HG03108 (cell line): ENCODE measurements around the gene ANKRD6.
"Not testable (repeated sequence)": the region's sequence is repeated elsewhere in the genome, so short reads cannot be mapped to it uniquely, and the experiment has no call there.

Source experiments
- ATAC-seq: cut with Tn5 transposase; IDR thresholded peaks from one replicate; pipeline ENCODE4 v1.9.1; 2021; ENCODE audit warnings: moderate library complexity; ENCODE audit not compliant: unreplicated experiment

Gene ANKRD6

GRCh38 chr6:89432875-89433251 is at the start of gene ANKRD6:
Gene ANKRD6 (plus strand): TSS chr6:89433152. CDS start chr6:89566977, 133,825 bp downstream.
- peak; percentile 91 for ATAC-seq

DNA sequence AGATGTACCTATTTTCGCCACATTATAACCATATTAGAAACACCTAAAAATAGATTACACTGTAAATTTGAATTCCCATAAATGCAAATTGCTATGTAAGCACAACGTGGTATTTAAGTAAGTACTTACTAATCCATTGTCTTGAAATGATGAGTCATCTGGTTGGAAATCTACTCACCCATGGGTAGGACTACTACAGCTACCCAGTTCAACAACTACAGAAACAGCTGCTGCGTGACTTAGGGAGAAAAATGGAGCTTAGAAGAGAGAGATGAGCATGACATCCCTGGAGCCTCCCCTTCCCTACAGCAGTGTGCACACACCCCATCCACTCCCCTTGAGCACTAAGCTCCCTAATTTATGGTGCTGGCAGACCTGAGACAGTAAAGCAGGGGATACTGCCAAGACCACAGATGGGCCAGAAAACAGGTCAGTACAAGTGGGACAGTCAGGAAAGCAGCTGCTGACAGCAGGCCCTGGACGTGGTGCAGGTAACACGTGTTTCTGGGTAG is 47.7 kb upstream of the ANKRD6 start:
- no peak for ATAC-seq

- ATAC-seq, result no peak
Measured at GRCh38 chr6:89385846-89386245, 47.1 kb upstream of the ANKRD6 start.

DNA sequence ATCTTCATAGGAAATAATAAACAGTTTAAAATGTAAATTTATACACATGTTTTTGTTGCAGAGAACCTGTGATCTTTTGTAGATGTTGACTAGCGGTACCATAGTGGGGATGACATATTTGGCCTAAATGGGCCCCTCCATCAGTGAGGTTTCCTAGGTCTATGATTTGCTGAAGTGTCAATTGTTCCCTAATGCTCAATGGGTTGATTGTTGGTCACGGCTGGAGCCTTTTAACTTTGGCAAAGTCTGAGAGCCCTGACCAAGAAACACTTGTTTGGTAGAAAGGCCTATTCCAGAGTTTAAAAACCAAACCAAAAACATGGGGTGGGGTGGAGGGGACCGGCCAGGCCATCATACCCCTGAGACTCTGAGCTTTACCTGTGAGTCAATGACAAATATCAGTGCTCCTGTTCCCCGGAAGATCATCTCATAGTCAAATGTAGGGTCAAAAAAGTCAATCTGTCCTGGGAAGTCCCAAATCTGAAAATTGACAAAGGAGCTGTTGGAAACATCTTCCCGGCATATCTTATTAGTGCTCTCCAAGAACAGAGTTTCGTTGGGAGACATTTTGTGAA is 45.9 kb upstream of the ANKRD6 start:
- ATAC-seq, result no peak

DNA sequence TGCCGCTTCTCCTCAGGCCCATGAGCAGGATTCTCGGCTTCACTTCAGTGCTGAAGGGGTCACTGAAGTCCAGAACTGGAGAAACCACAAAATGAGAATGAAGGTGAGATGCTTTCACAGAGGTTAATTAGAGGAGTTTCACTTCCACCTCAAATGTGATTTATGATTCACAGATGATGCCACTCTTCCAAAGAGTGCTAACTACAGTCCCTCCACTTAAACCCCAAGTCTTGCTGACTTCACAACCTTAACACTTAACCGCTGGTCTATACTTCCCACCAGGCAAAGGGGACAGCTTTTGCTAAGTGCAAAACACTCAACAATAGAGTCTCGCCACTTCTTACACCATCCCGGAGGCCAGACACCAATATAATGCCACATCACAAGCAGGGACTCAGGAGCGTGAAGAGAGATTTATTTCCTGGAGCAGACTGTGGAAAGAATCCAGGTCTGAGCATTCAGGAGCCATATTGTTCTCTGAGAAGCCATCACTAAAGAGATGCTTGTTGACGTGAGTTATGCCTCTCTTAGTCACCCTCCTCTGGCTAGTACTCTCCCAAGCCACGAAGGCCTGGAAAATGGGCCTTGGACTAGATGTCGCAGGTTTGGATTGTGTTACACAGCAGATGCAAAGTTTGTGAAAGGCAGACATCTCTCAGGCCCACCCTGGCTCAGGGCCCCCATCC is 45.3 kb upstream of the ANKRD6 start:
- peak; percentile 96 for ATAC-seq

DNA sequence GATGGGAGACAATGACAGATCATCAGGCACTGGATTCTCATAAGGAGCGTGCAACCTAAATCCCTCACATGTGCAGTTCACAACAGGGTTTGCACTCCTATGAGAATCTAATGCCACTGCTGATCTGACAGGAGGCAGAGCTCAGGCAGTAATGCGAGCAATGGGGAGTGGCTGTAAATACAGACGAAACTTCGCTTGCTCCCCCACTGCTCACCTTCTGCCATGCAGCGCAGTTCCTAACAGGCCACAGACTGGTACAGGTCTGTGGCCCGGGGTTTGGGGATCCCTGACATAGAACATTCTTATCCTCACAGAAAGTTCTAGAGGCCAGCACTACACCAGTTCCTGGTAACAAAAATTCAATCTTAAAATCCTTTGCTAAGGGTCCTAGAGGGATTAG is 44.1 kb upstream of the ANKRD6 start:
- ATAC-seq, result no peak

DNA sequence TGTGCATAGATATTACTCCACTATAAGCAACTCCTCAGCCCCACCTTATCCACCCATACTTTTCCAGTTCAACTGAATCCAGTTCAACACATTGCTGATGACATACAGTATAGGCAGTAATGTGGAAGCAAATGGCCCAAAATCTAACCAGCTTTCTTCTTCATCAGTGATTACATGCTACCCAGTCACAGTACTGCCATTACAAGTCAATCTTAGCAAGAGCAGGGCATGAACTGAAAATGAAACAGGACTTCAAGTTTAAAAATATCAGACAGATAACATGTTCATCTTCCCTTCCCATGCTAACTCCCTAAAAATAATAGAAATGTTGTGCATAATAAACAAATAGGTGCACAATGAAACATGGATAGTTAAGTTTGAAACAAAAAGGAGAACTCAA is 40.1 kb upstream of the ANKRD6 start:
- ATAC-seq, result no peak

GRCh38 chr6:89393659-89394058 is 39.3 kb upstream of the ANKRD6 start:
- no peak for ATAC-seq

DNA sequence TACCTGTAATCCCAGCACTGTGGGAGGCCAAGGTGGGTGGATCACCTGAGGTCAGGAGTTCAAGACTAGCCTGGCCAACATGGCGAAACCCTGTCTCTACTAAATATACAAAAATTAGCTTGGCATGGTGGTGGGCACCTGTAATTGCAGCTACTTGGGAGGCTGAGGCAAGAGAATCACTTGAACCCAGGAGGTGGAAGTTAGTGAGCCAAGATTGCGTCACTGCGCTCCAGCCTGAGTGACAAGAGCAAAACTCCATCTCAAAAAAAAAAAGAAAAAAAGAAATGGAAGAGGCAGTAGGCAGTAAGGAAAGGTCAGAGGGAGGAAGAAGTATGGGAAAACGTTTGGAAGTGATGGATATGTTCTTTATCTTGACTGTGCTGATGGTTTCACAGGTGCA is 35.1 kb upstream of the ANKRD6 start:
- ATAC-seq, result not testable (repeated sequence)

- no peak for ATAC-seq
Measured at GRCh38 chr6:89398762-89399525, 34.0 kb upstream of the ANKRD6 start.

DNA sequence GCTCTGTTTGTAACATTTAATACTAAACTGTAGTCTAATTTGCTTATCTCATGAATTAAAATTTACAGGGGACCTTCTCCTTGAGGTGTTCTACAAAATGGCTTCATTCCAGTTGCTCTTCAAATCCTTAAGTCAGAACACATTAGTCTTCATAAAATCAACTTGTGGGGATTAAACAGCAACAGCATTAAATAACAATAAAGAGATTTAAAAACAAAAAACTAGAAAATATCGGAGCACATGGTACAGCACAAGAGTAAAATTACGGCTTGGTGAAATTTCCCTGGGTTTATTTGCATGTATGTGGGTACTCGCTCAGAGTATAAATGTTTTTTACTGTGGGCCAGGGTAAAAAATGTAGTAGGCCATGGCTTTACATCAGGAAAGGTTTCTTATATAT is 32.9 kb upstream of the ANKRD6 start:
- no peak for ATAC-seq

DNA sequence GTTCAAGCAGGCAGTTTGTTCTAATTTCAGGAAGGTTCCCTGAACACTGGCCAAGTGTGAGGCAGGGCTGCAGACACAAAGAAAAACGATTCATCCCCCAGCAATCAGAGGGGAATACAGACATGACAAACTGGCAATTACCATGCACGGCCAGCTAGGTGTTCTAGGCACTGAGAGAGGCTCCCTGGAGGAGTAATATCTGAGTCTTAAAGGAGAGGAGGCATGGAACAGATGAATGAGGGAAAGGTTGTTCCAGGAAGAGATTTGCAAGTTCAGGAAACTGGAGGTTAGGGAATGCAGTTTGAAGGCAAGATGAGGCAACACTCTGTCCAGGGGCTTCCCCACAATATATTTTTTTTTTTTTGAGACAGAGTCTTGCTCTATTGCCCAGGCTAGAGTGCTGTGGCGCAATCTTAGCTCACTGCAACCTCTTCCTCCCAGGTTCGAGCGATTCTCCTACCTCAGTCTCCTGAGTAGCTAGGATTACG is 32.0 kb upstream of the ANKRD6 start:
- no peak for ATAC-seq

DNA sequence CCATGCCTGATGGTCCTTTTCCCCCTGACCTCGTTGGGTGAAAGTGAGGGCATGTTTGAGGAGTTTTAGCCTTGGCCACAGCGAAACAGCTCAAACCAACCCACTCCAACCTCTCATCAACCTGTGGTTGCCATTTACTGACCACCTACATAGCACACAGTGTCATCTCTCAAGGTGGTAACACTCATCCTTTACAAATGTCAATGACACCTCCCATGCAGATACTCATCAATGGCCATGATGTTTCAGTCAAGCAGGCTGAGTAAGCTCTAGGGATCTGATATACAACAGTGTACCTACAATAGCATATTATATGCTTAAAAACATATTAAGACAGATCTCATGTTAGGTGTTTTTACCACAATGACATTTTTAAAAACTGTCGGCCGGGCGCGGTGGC is 30.2 kb upstream of the ANKRD6 start:
- no peak for ATAC-seq

- ATAC-seq, result no peak
Measured at GRCh38 chr6:89404512-89404911, 28.4 kb upstream of the ANKRD6 start.

DNA sequence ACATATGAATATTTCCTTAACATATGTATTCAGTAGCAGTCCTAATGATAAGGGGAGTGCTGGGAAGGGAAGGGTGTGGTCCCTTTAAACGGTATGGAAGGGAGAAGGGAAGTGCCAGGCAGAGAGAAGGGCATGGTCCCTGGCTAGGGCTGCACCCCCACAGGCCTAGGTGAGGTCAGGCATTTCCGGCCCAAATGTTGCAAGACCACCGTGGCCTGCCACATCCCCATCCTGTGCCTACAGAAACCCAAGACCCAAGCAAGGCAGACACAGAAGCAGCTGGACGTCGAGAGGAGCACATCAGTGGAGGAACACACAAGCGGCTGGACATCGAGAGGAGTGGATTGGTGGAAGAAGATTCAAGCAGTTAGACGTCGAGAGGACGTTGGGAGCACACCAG is 26.8 kb upstream of the ANKRD6 start:
- no peak for ATAC-seq

GRCh38 chr6:89409461-89410035 is 23.4 kb upstream of the ANKRD6 start:
- ATAC-seq, result no peak

- ATAC-seq, result no peak
Measured at GRCh38 chr6:89410231-89410761, 22.7 kb upstream of the ANKRD6 start.

DNA sequence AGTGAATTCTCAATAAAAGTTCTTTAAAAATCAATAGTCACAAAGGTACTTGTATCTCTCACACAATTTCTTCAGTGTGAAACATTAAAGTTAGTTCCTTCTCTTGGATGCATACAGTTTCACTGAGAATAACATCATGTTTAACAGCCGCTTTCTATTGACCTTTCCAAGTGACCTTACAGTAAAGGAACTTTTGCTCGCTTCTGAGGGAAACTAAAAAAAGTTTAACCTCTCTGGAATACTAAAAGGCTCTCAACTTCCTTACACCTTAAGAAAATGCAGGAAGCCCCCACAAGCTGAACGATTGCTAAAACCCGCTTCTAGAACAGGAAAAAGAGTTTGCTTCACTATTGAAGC is 22.2 kb upstream of the ANKRD6 start:
- ATAC-seq, result no peak

DNA sequence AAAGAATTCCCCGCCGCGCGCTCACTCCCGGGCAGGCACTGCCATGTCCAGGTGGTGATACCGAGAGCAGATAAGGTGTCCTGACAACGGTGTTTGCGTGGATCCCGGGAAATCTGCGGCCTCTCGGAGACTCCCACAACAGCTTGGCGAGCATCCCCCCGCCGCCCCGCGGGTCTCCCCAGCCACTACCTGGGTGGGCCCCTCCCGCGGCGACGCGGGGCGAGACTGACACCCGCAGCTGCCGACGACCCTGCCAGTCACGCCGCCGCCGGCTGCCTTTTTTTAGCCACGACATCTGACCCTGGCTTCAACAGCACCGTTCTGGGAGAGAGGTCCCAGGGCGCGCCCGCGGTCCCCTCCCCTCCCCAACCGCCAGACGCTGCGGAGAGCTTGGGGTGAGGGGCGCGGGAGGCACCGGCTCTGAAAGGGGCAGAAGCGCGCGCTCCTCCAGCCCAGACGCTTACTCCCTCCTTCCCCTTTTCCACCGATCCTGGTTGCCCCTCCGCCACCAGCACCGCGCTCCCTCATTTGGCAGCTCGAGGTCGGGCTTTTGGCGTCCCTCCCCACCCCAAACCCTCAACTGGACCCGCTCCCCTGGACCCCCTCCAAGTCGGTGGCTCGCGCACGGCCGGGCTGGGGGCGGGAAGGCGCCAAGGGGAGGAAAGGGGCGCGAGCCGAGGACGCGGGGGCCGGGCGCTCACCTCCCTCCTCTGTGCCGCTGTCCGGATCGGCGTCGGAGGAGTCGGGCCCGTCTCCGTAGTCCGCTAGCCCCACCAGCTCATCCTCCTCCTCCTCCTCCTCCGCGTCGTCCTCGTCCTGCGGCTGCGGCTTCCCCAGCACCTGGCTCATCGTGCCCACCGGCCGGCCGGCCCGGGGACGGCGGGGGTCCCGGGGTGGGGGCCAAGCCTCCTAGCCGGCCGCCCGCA is 21.5 kb upstream of the ANKRD6 start:
- ATAC-seq, result peak; percentile 35
